ENCODE data around the gene EID2. TPM values are rescaled to one million over a fixed set of nuclear protein-coding genes. Genes with fewer than 3 reads are reported as not detected.
A peak's percentile ranks its signal among the peaks of the same experiment; 100 is the strongest.

EID2 gene
- total RNA-seq, 2 donors from 2014 or later, result 11.4 to 12.0 TPM

- ATAC-seq (ENCODE audit: insufficient number of reproducible peaks, low FRiP score, low read depth) (no peak), DNase-seq (ENCODE audit: low spot score) (no peak)
- H3K4me3 ChIP-seq, result no peak overlapping the region
- TF ChIP-seq, protein P1, sequence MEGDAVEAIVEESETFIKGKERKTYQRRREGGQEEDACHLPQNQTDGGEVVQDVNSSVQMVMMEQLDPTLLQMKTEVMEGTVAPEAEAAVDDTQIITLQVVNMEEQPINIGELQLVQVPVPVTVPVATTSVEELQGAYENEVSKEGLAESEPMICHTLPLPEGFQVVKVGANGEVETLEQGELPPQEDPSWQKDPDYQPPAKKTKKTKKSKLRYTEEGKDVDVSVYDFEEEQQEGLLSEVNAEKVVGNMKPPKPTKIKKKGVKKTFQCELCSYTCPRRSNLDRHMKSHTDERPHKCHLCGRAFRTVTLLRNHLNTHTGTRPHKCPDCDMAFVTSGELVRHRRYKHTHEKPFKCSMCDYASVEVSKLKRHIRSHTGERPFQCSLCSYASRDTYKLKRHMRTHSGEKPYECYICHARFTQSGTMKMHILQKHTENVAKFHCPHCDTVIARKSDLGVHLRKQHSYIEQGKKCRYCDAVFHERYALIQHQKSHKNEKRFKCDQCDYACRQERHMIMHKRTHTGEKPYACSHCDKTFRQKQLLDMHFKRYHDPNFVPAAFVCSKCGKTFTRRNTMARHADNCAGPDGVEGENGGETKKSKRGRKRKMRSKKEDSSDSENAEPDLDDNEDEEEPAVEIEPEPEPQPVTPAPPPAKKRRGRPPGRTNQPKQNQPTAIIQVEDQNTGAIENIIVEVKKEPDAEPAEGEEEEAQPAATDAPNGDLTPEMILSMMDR (IDR thresholded peaks at IDR 0.05), result peak; percentile 67
- H3K4me1 ChIP-seq (ENCODE audit: control insufficient read depth in 1 of 2, low read depth in 2 of 2), result peaks cover 7 to 19% of the 10 kb centered on the region in 2 donors
- no peaks in the 10 kb centered on the region for H3K9me3 ChIP-seq
- H3K27me3 ChIP-seq (replicated peaks; ENCODE audit: insufficient read depth), result peaks cover 7% of the 10 kb centered on the region
- no peak overlapping the region for H3K27ac ChIP-seq
- no peaks in the 10 kb centered on the region for H3K36me3 ChIP-seq
Observed at GRCh38 chr19:39502640-39503417, 37.1 kb downstream of the EID2 start.

GRCh38 chr19:39501340-39501739 lies 38.6 kb downstream of the EID2 start:
- H3K4me1 ChIP-seq (ENCODE audit: control insufficient read depth in 1 of 2, low read depth in 2 of 2), result peaks cover 9 to 11% of the 10 kb centered on the region in 2 donors
- no peaks in the 10 kb centered on the region for H3K9me3 ChIP-seq
- DNase-seq (ENCODE audit: low spot score) (no peak), ATAC-seq (ENCODE audit: insufficient number of reproducible peaks, low FRiP score, low read depth) (no peak)
- H3K27me3 ChIP-seq (replicated peaks; ENCODE audit: insufficient read depth), result peaks cover 2% of the 10 kb centered on the region
- H3K36me3 ChIP-seq, result no peaks in the 10 kb centered on the region
- H3K27ac ChIP-seq, result no peak overlapping the region
- no peak overlapping the region for H3K4me3 ChIP-seq
- TF ChIP-seq, protein P1 (IDR thresholded peaks at IDR 0.05), result no peak

DNA sequence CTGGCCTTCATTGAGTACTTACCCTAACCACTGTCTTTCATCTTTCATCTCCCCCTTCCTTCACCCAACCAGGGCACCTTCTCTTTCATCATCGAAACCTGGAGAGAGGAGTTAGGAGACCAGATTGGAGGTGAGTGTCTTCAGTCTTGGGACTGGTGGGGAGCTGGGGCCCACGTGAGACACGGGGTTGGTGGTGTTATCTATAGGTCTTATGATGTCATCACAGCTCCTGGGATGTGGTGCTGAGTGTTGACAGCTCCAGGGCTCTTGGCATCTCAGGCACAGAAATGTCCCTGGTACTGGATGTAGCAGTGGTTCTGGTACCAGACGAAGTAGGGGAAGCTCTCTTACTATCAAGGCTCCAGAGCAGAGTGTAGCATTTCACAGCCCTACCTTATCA lies 39.4 kb downstream of the EID2 start:
- peaks cover 4% of the 10 kb centered on the region for H3K27me3 ChIP-seq (replicated peaks; ENCODE audit: insufficient read depth)
- no peak overlapping the region for H3K4me3 ChIP-seq
- peaks cover 9 to 11% of the 10 kb centered on the region in 2 donors for H3K4me1 ChIP-seq (ENCODE audit: control insufficient read depth in 1 of 2, low read depth in 2 of 2)
- H3K9me3 ChIP-seq, result no peaks in the 10 kb centered on the region
- TF ChIP-seq, protein P1 (IDR thresholded peaks at IDR 0.05), result no peak
- DNase-seq (ENCODE audit: low spot score) (no peak), ATAC-seq (ENCODE audit: insufficient number of reproducible peaks, low FRiP score, low read depth) (no peak)
- H3K27ac ChIP-seq, result no peak overlapping the region
- H3K36me3 ChIP-seq, result no peaks in the 10 kb centered on the region

GRCh38 chr19:39499932-39500331 lies 40.0 kb downstream of the EID2 start:
- TF ChIP-seq, protein P1 (IDR thresholded peaks at IDR 0.05), result no peak
- no peak overlapping the region for H3K4me3 ChIP-seq
- no peaks in the 10 kb centered on the region for H3K36me3 ChIP-seq
- peaks cover 9 to 11% of the 10 kb centered on the region in 2 donors for H3K4me1 ChIP-seq (ENCODE audit: control insufficient read depth in 1 of 2, low read depth in 2 of 2)
- no peak for ATAC-seq (ENCODE audit: insufficient number of reproducible peaks, low FRiP score, low read depth)
- no peak for DNase-seq (ENCODE audit: low spot score)
- no peaks in the 10 kb centered on the region for H3K9me3 ChIP-seq
- H3K27ac ChIP-seq, result no peak overlapping the region
- H3K27me3 ChIP-seq (replicated peaks; ENCODE audit: insufficient read depth), result peaks cover 4% of the 10 kb centered on the region

DNA sequence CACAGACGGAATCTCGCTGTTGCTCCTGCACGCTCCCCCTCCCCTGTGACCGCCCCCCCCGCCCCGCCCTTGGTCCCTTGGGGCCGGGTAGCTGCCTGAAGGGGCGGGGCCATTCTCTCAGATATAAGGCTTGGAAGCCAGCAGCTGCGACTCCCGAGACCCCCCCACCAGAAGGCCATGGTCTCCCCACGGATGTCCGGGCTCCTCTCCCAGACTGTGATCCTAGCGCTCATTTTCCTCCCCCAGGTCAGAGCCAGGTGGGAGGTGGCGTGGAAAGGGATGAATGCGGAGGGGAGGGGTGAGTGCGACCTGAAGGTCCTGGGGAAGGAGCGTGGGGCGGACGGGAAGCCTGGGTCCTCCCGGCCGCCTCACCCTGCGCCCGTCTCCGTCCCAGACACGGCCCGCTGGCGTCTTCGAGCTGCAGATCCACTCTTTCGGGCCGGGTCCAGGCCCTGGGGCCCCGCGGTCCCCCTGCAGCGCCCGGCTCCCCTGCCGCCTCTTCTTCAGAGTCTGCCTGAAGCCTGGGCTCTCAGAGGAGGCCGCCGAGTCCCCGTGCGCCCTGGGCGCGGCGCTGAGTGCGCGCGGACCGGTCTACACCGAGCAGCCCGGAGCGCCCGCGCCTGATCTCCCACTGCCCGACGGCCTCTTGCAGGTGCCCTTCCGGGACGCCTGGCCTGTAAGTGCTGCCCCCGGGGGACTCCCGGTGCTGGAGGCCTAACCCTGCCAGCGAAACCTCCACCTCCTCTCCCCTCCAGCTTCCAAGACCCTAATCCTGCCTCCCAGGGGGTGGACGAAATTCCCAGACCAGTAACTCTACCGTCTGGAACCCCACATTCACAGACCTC lies 40.9 kb downstream of the EID2 start, which contains the start of gene DLL3:
TSS of gene DLL3 (plus strand) at position 150 of the 845 bp plus-strand sequence. CDS start at position 178, 28 bp downstream.
- no peak within 1 kb of the TSS for H3K27ac ChIP-seq
- peaks cover 9 to 11% of the 10 kb centered on the region in 2 donors for H3K4me1 ChIP-seq (ENCODE audit: control insufficient read depth in 1 of 2, low read depth in 2 of 2)
- ATAC-seq (ENCODE audit: insufficient number of reproducible peaks, low FRiP score, low read depth) (no peak), DNase-seq (ENCODE audit: low spot score) (no peak)
- H3K4me3 ChIP-seq, result peak within 1 kb of the TSS; percentile 16
- TF ChIP-seq, protein P1 (IDR thresholded peaks at IDR 0.05), result no peak
- H3K9me3 ChIP-seq, result no peaks in the 10 kb centered on the region
- H3K36me3 ChIP-seq, result no peaks in the 10 kb centered on the region
- peaks cover 4% of the 10 kb centered on the region for H3K27me3 ChIP-seq (replicated peaks; ENCODE audit: insufficient read depth)

All from thoracic aorta (tissue), 2 donors.